K562 (cell line): ENCODE data around the gene SORCS2. TPM values are rescaled to one million over a fixed set of nuclear protein-coding genes. Genes with fewer than 3 reads are reported as not detected.
"Not testable (repeated sequence)": the region's sequence is repeated elsewhere in the genome, so short reads cannot be mapped to it uniquely, and the experiment has no call there.

Experiments used
- ATAC-seq: fragments of 200-7000 bp; cut with Tn5 transposase; 3 replicates; pipeline ENCODE4 v1.9.1; 2020; ENCODE audit warnings: moderate library complexity
- BruUV-seq: library from RNA; stranded (reverse); fragments of 400-500 nt; replicated peaks from 2 replicates; lab custom pipeline; 2021; lab: Mats Ljungman, UMichigan
- CTCF ChIA-PET: fragments of 300-600 bp; formaldehyde crosslinking; extraction: SDS; loops from one replicate; lab custom pipeline; 2021; ENCODE audit warnings: low intra/inter-chr PET ratio; lab: Yijun Ruan, JAX
- POLR2A ChIA-PET: fragments of 300-600, 350-650 bp; sonication (Branson Sonifier 250); formaldehyde crosslinking; extraction: SDS; loops from one replicate; lab custom pipeline; 2021; ENCODE audit warnings: antibody characterized with exemption, inconsistent platforms; lab: Yijun Ruan, JAX
- DNase-seq, 4 experiments: peaks; one replicate each; pipeline versions ENCODE4 v3.0.0 to v3.0.0-alpha.2; 2011 to 2018; ENCODE audit warnings: low spot score in 3 of 4, mixed read lengths in 3 of 4; ENCODE audit errors: extremely low read depth in 1 of 4
- FAIRE-seq: peaks from 2 replicates; lab custom pipeline; 2011; peaks lifted over from hg19 to GRCh38; lab: Jason Lieb, UNC
- H2AFZ ChIP-seq: 2 replicates; pipeline ENCODE4 v1.6.0; 2011; ENCODE audit warnings: low read depth, low read length, control low read depth, inconsistent platforms
- H3K27ac ChIP-seq: fragments of 200-600 bp; 3 replicates; pipeline ENCODE4 v1.8.0; 2011; ENCODE audit warnings: low read depth, mild to moderate bottlenecking, control low read depth, inconsistent platforms, low read length, moderate library complexity, mixed read lengths; ENCODE audit errors: extremely low read depth
- H3K27me3 ChIP-seq, 2 experiments: fragments of 300-600 bp in 1 of 2; 2 replicates in 1 of 2; 3 replicates in 1 of 2; pipeline versions ENCODE4 v1.6.0 to v1.8.0; 2011; ENCODE audit warnings: inconsistent platforms in 2 of 2, low read length in 2 of 2, mild to moderate bottlenecking in 1 of 2, mixed read lengths in 1 of 2, moderate library complexity in 1 of 2; ENCODE audit not compliant: control insufficient read depth in 2 of 2, insufficient read depth in 2 of 2
- H3K36me3 ChIP-seq: fragments of 300-600 bp; 3 replicates; pipeline ENCODE4 v1.8.0; 2011; ENCODE audit warnings: mild to moderate bottlenecking, low read length, inconsistent platforms; ENCODE audit not compliant: control insufficient read depth, insufficient read depth
- H3K4me1 ChIP-seq, 2 experiments: fragments of 200-600 bp in 1 of 2; replicated peaks in 1 of 2; 2 replicates in 1 of 2; 3 replicates in 1 of 2; pipeline versions ENCODE4 v1.5.1 to v1.8.0; 2011; ENCODE audit warnings: inconsistent platforms in 2 of 2, low read length in 2 of 2, mild to moderate bottlenecking in 1 of 2, mixed read lengths in 1 of 2, moderate library complexity in 1 of 2; ENCODE audit not compliant: control insufficient read depth in 2 of 2, insufficient read depth in 2 of 2
- H3K4me2 ChIP-seq: 2 replicates; pipeline ENCODE4 v1.6.1; 2011; ENCODE audit warnings: low read length, control low read depth, inconsistent platforms, mixed read lengths; ENCODE audit not compliant: insufficient read depth
- H3K4me3 ChIP-seq: fragments of 200-600 bp; sonication (generic), shearing (Covaris generic); 2 replicates; pipeline ENCODE4 v1.5.1; 2016; ENCODE audit warnings: control low read depth, inconsistent platforms
- H3K79me2 ChIP-seq: fragments of 200-600 bp; 3 replicates; pipeline ENCODE4 v1.8.0; 2011; ENCODE audit warnings: low read length, inconsistent platforms; ENCODE audit not compliant: control insufficient read depth, insufficient read depth
- H3K9ac ChIP-seq, 2 experiments: 2 replicates each; pipeline versions ENCODE4 v1.6.0 to v1.6.1; 2011; ENCODE audit warnings: low read depth in 2 of 2, low read length in 2 of 2, control low read depth in 1 of 2, inconsistent platforms in 1 of 2, mild to moderate bottlenecking in 1 of 2, mixed read lengths in 1 of 2; ENCODE audit not compliant: insufficient read depth in 1 of 2
- H3K9me1 ChIP-seq: one replicate; pipeline ENCODE4 v1.6.0; 2011; ENCODE audit warnings: inconsistent platforms, mild to moderate bottlenecking, low read length, moderate library complexity; ENCODE audit not compliant: control insufficient read depth, insufficient read depth
- H3K9me3 ChIP-seq: replicated peaks from 2 replicates; pipeline ENCODE4 v1.5.1; 2011; ENCODE audit warnings: low read depth, low read length, inconsistent platforms; ENCODE audit not compliant: control insufficient read depth, insufficient read depth
- H4K20me1 ChIP-seq: replicated peaks from 2 replicates; pipeline ENCODE4 v1.6.1; 2011; ENCODE audit warnings: low read length, inconsistent platforms, mixed read lengths; ENCODE audit not compliant: control insufficient read depth, insufficient read depth
- CHD4 ChIP-seq: fragments of 200-600 bp; sonication (generic); IDR thresholded peaks from 3 replicates; pipeline ENCODE4 v1.6.1; 2012; ENCODE audit warnings: low read depth, mild to moderate bottlenecking, mixed read lengths, low read length, inconsistent platforms; ENCODE audit not compliant: insufficient read depth, insufficient replicate concordance, poor library complexity, severe bottlenecking
- GABPB2 ChIP-seq: fragments of 250-450 bp; sonication (Bioruptor Pico); conservative IDR thresholded peaks from 2 replicates; pipeline ENCODE4 v1.5.1; 2021; ENCODE audit warnings: mild to moderate bottlenecking
- HCFC1 ChIP-seq: IDR thresholded peaks from 2 replicates; pipeline ENCODE4 v1.6.1; 2012; ENCODE audit warnings: low read depth, low read length, improper control_type of control experiment
- PCBP2 ChIP-seq: fragments of 200-400 bp; formaldehyde crosslinking; IDR thresholded peaks from 2 replicates; pipeline ENCODE4 v1.6.1; 2018; ENCODE audit warnings: low read length, low read depth, mild to moderate bottlenecking, moderate library complexity; ENCODE audit not compliant: poor library complexity, severe bottlenecking
- POLR3G ChIP-seq: IDR thresholded peaks from 2 replicates; pipeline ENCODE4 v1.6.1; 2011; ENCODE audit not compliant: insufficient read length, insufficient replicate concordance; ENCODE audit errors: extremely low read depth
- RBM34 ChIP-seq: fragments of 200-400 bp; formaldehyde crosslinking; IDR thresholded peaks from 2 replicates; pipeline ENCODE4 v1.6.1; 2018; ENCODE audit warnings: low read length, borderline replicate concordance; ENCODE audit not compliant: insufficient read depth
- SMARCA5 ChIP-seq: fragments of 450-650 bp; IDR thresholded peaks from 2 replicates; pipeline ENCODE4 v1.6.1; 2016
- SNIP1 ChIP-seq: fragments of 450-650 bp; IDR thresholded peaks from 2 replicates; pipeline ENCODE4 v1.7.1; 2017; ENCODE audit warnings: low read depth, mild to moderate bottlenecking
- SREBF2 ChIP-seq: sonication (generic); formaldehyde crosslinking; IDR thresholded peaks from 2 replicates; pipeline ENCODE4 v1.4.0; 2020; ENCODE audit warnings: mild to moderate bottlenecking, missing genetic modification reagents
- ZNF12 ChIP-seq: sonication (generic); formaldehyde crosslinking; IDR thresholded peaks from 2 replicates; pipeline ENCODE4 v1.4.0; 2020; ENCODE audit warnings: mild to moderate bottlenecking, missing genetic modification reagents
- ZNF586 ChIP-seq: fragments of 450-650 bp; formaldehyde crosslinking; conservative IDR thresholded peaks from 2 replicates; pipeline ENCODE4 v1.4.0; 2020; ENCODE audit warnings: mild to moderate bottlenecking, moderate library complexity
- WGBS: fragments of 100-300 bp; shearing (Covaris generic); methylation state at CpG from one replicate; pipeline ENCODE4 v1.1.6; 2016; ENCODE audit warnings: low coverage, mixed read lengths; ENCODE audit not compliant: insufficient coverage; ENCODE audit errors: missing lambda C conversion rate; 5-methylcytosine and 5-hydroxymethylcytosine counted together
- in situ Hi-C: fragments of 300-500 bp; cut with MboI; formaldehyde crosslinking; loops from 4 replicates; pipeline ENCODE4 v1.15.0; 2018; ENCODE audit warnings: inconsistent platforms, mixed read lengths
- intact Hi-C: fragments of 100-400 bp; cut with micrococcal nuclease; formaldehyde crosslinking; loops from 2 replicates; pipeline ENCODE4 v1.14.2; 2022
- polyA plus RNA-seq, 8 experiments: library from polyadenylated mRNA; depleted of rRNA in 4 of 8; stranded (reverse) in 5 of 8; unstranded in 3 of 8; fragments of >200 nt; fragmentation: Nextera tagmentation in 2 of 8; fragmentation: Illumina TruSeq in 1 of 8; extraction: Ambion mirVana in 2 of 8; extraction: Trizol in 1 of 8; gene quantifications; 2 replicates each; pipeline versions ENCODE4 v1.2.1 to v1.2.3, GENCODE V29; 2011 to 2014; ENCODE audit warnings: inconsistent platforms in 1 of 8, missing spikeins in 1 of 8
- total RNA-seq, 7 experiments: library from RNA; depleted of rRNA in 6 of 7; stranded (reverse); fragments of >200 nt in 6 of 7; fragmentation: Illumina TruSeq in 2 of 7; extraction: Trizol in 2 of 7; gene quantifications; 2 replicates each; pipeline versions ENCODE4 v1.2.1 to v1.2.3, GENCODE V29; 2011 to 2021; ENCODE audit warnings: low replicate concordance in 1 of 7
- TF ChIP-seq, protein P1 (sequence below): fragments of 250-450 bp; sonication (Bioruptor Pico); IDR thresholded peaks from 2 replicates; pipeline ENCODE4 v1.8.0; 2022; ENCODE audit warnings: moderate library complexity, mild to moderate bottlenecking, inconsistent platforms
- TF ChIP-seq, protein P2 (sequence below): fragments of 250-450 bp; sonication (Bioruptor Pico); IDR thresholded peaks from 2 replicates; pipeline ENCODE4 v1.6.1; 2021; ENCODE audit warnings: mild to moderate bottlenecking

The SORCS2 gene
- total and polyA plus RNA-seq, 9 of the 15 experiments (the other 6 are each of a cell fraction or from before 2014, with no cell fraction given) = not detected

DNA sequence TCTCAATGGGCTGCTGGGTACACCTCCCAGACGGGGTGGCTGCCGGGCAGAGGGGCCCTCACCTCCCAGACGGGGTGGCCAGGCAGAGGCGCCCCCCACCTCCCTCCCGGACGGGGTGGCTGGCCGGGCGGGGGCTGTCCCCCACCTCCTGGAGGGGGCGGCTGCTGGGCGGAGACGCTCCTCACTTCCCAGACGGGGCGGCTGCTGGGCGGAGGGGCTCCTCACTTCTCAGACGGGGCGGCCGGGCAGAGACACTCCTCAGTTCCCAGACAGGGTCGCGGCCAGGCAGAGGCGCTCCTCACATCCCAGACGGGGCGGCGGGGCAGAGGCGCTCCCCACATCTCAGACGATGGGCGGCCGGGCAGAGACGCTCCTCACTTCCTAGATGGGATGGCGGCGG, 409.8 kb downstream of the SORCS2 start:
- DNase-seq, H3K4me2 ChIP-seq, H3K4me3 ChIP-seq, H3K4me1 ChIP-seq, H3K9ac ChIP-seq, H3K9me3 ChIP-seq, H3K36me3 ChIP-seq, intact Hi-C loops, POLR2A ChIA-PET, ATAC-seq, in situ Hi-C loops, H2AFZ ChIP-seq, H4K20me1 ChIP-seq, FAIRE-seq, H3K27ac ChIP-seq, BruUV-seq, H3K9me1 ChIP-seq, CTCF ChIA-PET, H3K79me2 ChIP-seq: not testable (repeated sequence)
- H3K27me3 ChIP-seq = peaks cover 2 to 28% of the 10 kb centered on the region in 2 experiments; a peak in 3 of 5 replicates
- WGBS = no CpG with 5 or more reads among the region's 30 CpGs

DNA sequence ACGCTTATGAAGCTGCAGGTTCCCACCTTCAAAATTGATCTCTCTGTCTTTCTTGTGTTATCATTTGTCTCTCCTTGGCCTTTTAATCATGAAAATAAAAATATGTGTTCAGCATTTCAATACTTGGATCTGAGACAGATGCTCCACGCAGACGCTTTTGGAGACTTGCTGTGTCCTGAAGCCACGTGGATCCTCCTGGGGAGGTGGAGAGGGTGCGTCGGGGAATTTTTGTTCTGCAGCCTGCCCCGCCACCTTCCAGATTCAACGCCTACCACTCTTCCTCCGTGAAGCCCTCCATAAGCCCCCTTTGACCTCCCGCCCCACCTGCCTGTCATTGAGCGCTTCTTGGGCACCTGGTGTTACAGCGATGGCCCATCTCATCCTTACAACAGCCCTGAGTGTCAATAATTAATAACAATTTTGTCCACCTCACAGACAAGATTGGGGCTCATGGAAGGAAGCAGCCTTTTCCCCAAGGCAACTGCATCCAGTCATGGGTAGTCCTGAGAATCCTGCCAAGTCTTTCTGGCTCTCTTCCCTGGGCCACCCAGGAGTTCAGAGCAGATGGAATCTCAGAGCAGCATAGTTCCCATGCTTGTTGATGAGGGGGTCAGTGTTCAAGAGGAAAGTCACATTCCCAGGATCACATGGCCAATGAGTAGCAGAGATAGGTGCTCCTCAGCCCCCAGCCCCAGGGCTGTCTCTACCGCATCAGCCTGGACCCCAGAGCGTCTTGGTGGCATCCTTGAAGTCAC, 415.0 kb downstream of the SORCS2 start:
- Histone ChIP-seq H2AFZ (no peak overlapping the region), H3K4me3 (no peak overlapping the region), H3K9me3 (no peaks in the 10 kb centered on the region), H3K4me2 (no peak overlapping the region), H3K9me1 (no peaks in the 10 kb centered on the region), H3K36me3 (no peaks in the 10 kb centered on the region), H3K9ac (no peak overlapping the region), H3K4me1 (no peaks in the 10 kb centered on the region), H3K27ac (no peak overlapping the region), H4K20me1 (no peaks in the 10 kb centered on the region; the same call in 1 of the 2 replicates), H3K27me3 (peaks cover 0 to 47% of the 10 kb centered on the region in 2 experiments; a peak in 2 of 5 replicates), H3K79me2 (no peaks in the 10 kb centered on the region)
- POLR2A ChIA-PET = no interaction called here
- ATAC-seq = no peak
- WGBS = under 1% methylated on average over 14 of the region's 14 CpGs
- DNase-seq = no peak
- intact Hi-C loops (no loop called here), in situ Hi-C loops (no loop called here)
- no TSS peak for BruUV-seq
- FAIRE-seq = no peak
- no peak for TF ChIP-seq ZNF586 (CRISPR knock-in tag)
- TF ChIP-seq, protein P1, sequence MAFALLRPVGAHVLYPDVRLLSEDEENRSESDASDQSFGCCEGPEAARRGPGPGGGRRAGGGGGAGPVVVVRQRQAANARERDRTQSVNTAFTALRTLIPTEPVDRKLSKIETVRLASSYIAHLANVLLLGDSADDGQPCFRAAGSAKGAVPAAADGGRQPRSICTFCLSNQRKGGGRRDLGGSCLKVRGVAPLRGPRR (CRISPR knock-in tag) = no peak
- TF ChIP-seq RBM34 = no peak
- TF ChIP-seq GABPB2 (CRISPR knock-in tag) = no peak
- TF ChIP-seq, protein P2, sequence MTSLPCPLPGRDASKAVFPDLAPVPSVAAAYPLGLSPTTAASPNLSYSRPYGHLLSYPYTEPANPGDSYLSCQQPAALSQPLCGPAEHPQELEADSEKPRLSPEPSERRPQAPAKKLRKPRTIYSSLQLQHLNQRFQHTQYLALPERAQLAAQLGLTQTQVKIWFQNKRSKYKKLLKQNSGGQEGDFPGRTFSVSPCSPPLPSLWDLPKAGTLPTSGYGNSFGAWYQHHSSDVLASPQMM (CRISPR knock-in tag) = no peak
- no peak for TF ChIP-seq SREBF2 (CRISPR knock-in tag)
- no peak for TF ChIP-seq SNIP1
- no peak for TF ChIP-seq CHD4
- no peak for TF ChIP-seq POLR3G
- TF ChIP-seq ZNF12 (CRISPR knock-in tag) = no peak
- TF ChIP-seq SMARCA5 = no peak
- TF ChIP-seq HCFC1 = no peak
- TF ChIP-seq PCBP2 = no peak
- CTCF ChIA-PET = no interaction called here
